Neural progenitor cell (in vitro differentiated cells): Measurements from ENCODE around the gene LRRC27. TPM values are rescaled to one million over a fixed set of nuclear protein-coding genes. Genes with fewer than 3 reads are reported as not detected.

Source experiments
- DNase-seq: peaks from one replicate; pipeline ENCODE4 v3.0.0-alpha.2; 2016; ENCODE audit warnings: low spot score
- H2AFZ ChIP-seq: fragments of 200-600 bp; sonication (generic); replicated peaks from 2 replicates; pipeline ENCODE4 v1.6.1; 2016; ENCODE audit warnings: antibody characterized with exemption
- H3F3A ChIP-seq: fragments of 200-600 bp; sonication (generic); 2 replicates; pipeline ENCODE4 v1.6.1; 2016; ENCODE audit warnings: antibody characterized with exemption, low read depth
- H3K27ac ChIP-seq: fragments of 200-600 bp; sonication (generic); 2 replicates; pipeline ENCODE4 v1.5.1; 2016; ENCODE audit warnings: mild to moderate bottlenecking
- H3K27me3 ChIP-seq: fragments of 200-600 bp; sonication (generic); 2 replicates; pipeline ENCODE4 v1.6.1; 2016; ENCODE audit warnings: mild to moderate bottlenecking, moderate library complexity
- H3K36me3 ChIP-seq: fragments of 200-600 bp; sonication (generic); 2 replicates; pipeline ENCODE4 v1.5.1; 2016
- H3K4me1 ChIP-seq: fragments of 200-600 bp; sonication (generic); 2 replicates; pipeline ENCODE4 v1.6.1; 2016; ENCODE audit warnings: mixed run types
- H3K4me2 ChIP-seq: fragments of 200-600 bp; sonication (generic); 2 replicates; pipeline ENCODE4 v1.6.1; 2016
- H3K4me3 ChIP-seq: fragments of 200-600 bp; sonication (generic); 2 replicates; pipeline ENCODE4 v1.5.1; 2016
- H3K79me2 ChIP-seq: fragments of 200-600 bp; sonication (generic); 2 replicates; pipeline ENCODE4 v1.6.1; 2016; ENCODE audit warnings: low read depth
- H3K9ac ChIP-seq: fragments of 200-600 bp; sonication (generic); 2 replicates; pipeline ENCODE4 v1.6.1; 2016
- H3K9me3 ChIP-seq: fragments of 200-600 bp; sonication (generic); 2 replicates; pipeline ENCODE4 v1.5.1; 2016; ENCODE audit warnings: low read depth
- H4K20me1 ChIP-seq: fragments of 200-600 bp; sonication (generic); 2 replicates; pipeline ENCODE4 v1.6.1; 2016; ENCODE audit warnings: low read depth
- H3K27ac Mint-ChIP-seq: 3 replicates; pipeline ENCODE4 v1.8.0; 2021; ENCODE audit warnings: mixed read lengths
- H3K27me3 Mint-ChIP-seq: 2 replicates; pipeline ENCODE4 v1.8.0; 2022; ENCODE audit warnings: low read depth, mild to moderate bottlenecking, inconsistent platforms, moderate library complexity, mixed read lengths; ENCODE audit not compliant: insufficient read depth
- H3K36me3 Mint-ChIP-seq: 3 replicates; pipeline ENCODE4 v1.8.0; 2021; ENCODE audit warnings: mixed read lengths
- H3K4me1 Mint-ChIP-seq: 3 replicates; pipeline ENCODE4 v1.8.0; 2021; ENCODE audit warnings: mixed read lengths
- H3K4me3 Mint-ChIP-seq: 3 replicates; pipeline ENCODE4 v1.8.0; 2021; ENCODE audit warnings: mild to moderate bottlenecking, moderate library complexity, mixed read lengths
- H3K9me3 Mint-ChIP-seq: 3 replicates; pipeline ENCODE4 v1.8.0; 2020; ENCODE audit warnings: mixed read lengths
- CTCF ChIP-seq: fragments of 200-600 bp; sonication (generic); IDR thresholded peaks from 2 replicates; pipeline ENCODE4 v1.5.1; 2017; ENCODE audit warnings: antibody characterized with exemption, mild to moderate bottlenecking
- EZH2 ChIP-seq: fragments of 200-600 bp; sonication (generic); IDR thresholded peaks from 2 replicates; pipeline ENCODE4 v1.6.1; 2017; ENCODE audit warnings: antibody characterized with exemption, mild to moderate bottlenecking, moderate library complexity
- EZH2phosphoT487 ChIP-seq: fragments of 200-600 bp; sonication (generic); IDR thresholded peaks from 2 replicates; pipeline ENCODE4 v1.6.1; 2017; ENCODE audit warnings: antibody characterized with exemption
- total RNA-seq: library from RNA; depleted of rRNA; stranded (reverse); fragments of >200 nt; gene quantifications from 2 replicates; pipeline ENCODE4 v1.2.3, GENCODE V29; 2015; ENCODE audit warnings: low replicate concordance

Gene LRRC27
- total RNA-seq, 1 donor from 2014 or later = 16.9 TPM

- no peak for TF ChIP-seq EZH2
- no peak for TF ChIP-seq CTCF
- TF ChIP-seq EZH2phosphoT487 = no peak
- peaks cover 17% of the 10 kb centered on the region for H3K4me1 Mint-ChIP-seq
Measured at GRCh38 chr10:132301371-132302330, 30.3 kb upstream of the LRRC27 start.

GRCh38 chr10:132302421-132303310 is 29.3 kb upstream of the LRRC27 start:
- no peak overlapping the region for H3K4me3 Mint-ChIP-seq
- peaks cover 12% of the 10 kb centered on the region for H3K4me1 ChIP-seq
- H3K27me3 ChIP-seq = peaks cover 42% of the 10 kb centered on the region
- no peaks in the 10 kb centered on the region for H3K79me2 ChIP-seq
- H3K36me3 Mint-ChIP-seq = peaks cover 4% of the 10 kb centered on the region
- no peak overlapping the region for H2AFZ ChIP-seq
- no peak for TF ChIP-seq EZH2
- TF ChIP-seq CTCF = no peak
- TF ChIP-seq EZH2phosphoT487 = no peak
- peaks cover 10% of the 10 kb centered on the region for H3K9me3 Mint-ChIP-seq
- peaks cover 9% of the 10 kb centered on the region for H4K20me1 ChIP-seq
- DNase-seq = no peak
- no peak overlapping the region for H3K4me3 ChIP-seq
- no peaks in the 10 kb centered on the region for H3F3A ChIP-seq
- H3K4me2 ChIP-seq = no peak overlapping the region
- H3K27ac Mint-ChIP-seq = no peak overlapping the region
- H3K36me3 ChIP-seq = no peaks in the 10 kb centered on the region
- H3K9ac ChIP-seq = no peak overlapping the region
- no peak overlapping the region for H3K27ac ChIP-seq
- H3K9me3 ChIP-seq = no peaks in the 10 kb centered on the region
- H3K4me1 Mint-ChIP-seq = peaks cover 17% of the 10 kb centered on the region
- peaks cover 15% of the 10 kb centered on the region for H3K27me3 Mint-ChIP-seq

More at GRCh38 chr10:132301371-132302330, 30.3 kb upstream of the LRRC27 start:
- Histone ChIP-seq H3K27me3 (peaks cover 33% of the 10 kb centered on the region), H3K9ac (no peak overlapping the region), H4K20me1 (peaks cover 15% of the 10 kb centered on the region), H3K4me3 (no peak overlapping the region), H3K4me1 (peaks cover 6% of the 10 kb centered on the region), H3K4me2 (no peak overlapping the region), H3K36me3 (no peaks in the 10 kb centered on the region), H3K79me2 (no peaks in the 10 kb centered on the region), H2AFZ (no peak overlapping the region), H3K9me3 (no peaks in the 10 kb centered on the region), H3K27ac (no peak overlapping the region), H3F3A (no peaks in the 10 kb centered on the region)
- H3K36me3 Mint-ChIP-seq = peaks cover 4% of the 10 kb centered on the region
- H3K27me3 Mint-ChIP-seq = peaks cover 14% of the 10 kb centered on the region
- DNase-seq = no peak
- no peak overlapping the region for H3K4me3 Mint-ChIP-seq
- no peak overlapping the region for H3K27ac Mint-ChIP-seq
- H3K9me3 Mint-ChIP-seq = peaks cover 10% of the 10 kb centered on the region

- H3K27me3 ChIP-seq = peaks cover 47% of the 10 kb centered on the region
- H3K9me3 ChIP-seq = no peaks in the 10 kb centered on the region
- no peak overlapping the region for H3K4me2 ChIP-seq
- H4K20me1 ChIP-seq = peaks cover 4% of the 10 kb centered on the region
- no peak overlapping the region for H3K9ac ChIP-seq
- Mint-ChIP-seq H3K27ac (no peak overlapping the region), H3K9me3 (peaks cover 10% of the 10 kb centered on the region), H3K36me3 (peaks cover 4% of the 10 kb centered on the region), H3K4me1 (peaks cover 12% of the 10 kb centered on the region), H3K27me3 (peaks cover 15% of the 10 kb centered on the region), H3K4me3 (peak overlapping the region; percentile 22)
- H2AFZ ChIP-seq = no peak overlapping the region
- TF ChIP-seq EZH2phosphoT487 = no peak
- TF ChIP-seq CTCF = no peak
- TF ChIP-seq EZH2 = no peak
- no peak overlapping the region for H3K27ac ChIP-seq
- no peak for DNase-seq
- no peaks in the 10 kb centered on the region for H3K79me2 ChIP-seq
- H3F3A ChIP-seq = no peaks in the 10 kb centered on the region
- H3K36me3 ChIP-seq = no peaks in the 10 kb centered on the region
- no peak overlapping the region for H3K4me3 ChIP-seq
- peaks cover 8% of the 10 kb centered on the region for H3K4me1 ChIP-seq
Measured at GRCh38 chr10:132303361-132304115, 28.5 kb upstream of the LRRC27 start.
